GM19463 (cell line): ENCODE measurements around the gene KBTBD13.
"Not testable (repeated sequence)": the region's sequence is repeated elsewhere in the genome, so short reads cannot be mapped to it uniquely, and the experiment has no call there.

Experiments used
- ATAC-seq: cut with Tn5 transposase; IDR thresholded peaks from one replicate; pipeline ENCODE4 v1.9.1; 2021; ENCODE audit warnings: mild to moderate bottlenecking, moderate library complexity; ENCODE audit not compliant: unreplicated experiment

Gene KBTBD13

GRCh38 chr15:65068403-65068788 is 8.2 kb upstream of the KBTBD13 start:
- no peak for ATAC-seq

- ATAC-seq, result no peak
Measured at GRCh38 chr15:65069179-65069578, 7.4 kb upstream of the KBTBD13 start.

- no peak for ATAC-seq
Measured at GRCh38 chr15:65069779-65070546, 6.6 kb upstream of the KBTBD13 start.

GRCh38 chr15:65071381-65071811 is 5.2 kb upstream of the KBTBD13 start:
- ATAC-seq, result no peak

GRCh38 chr15:65072027-65072426 is 4.5 kb upstream of the KBTBD13 start:
- no peak for ATAC-seq

GRCh38 chr15:65072617-65073016 is 3.9 kb upstream of the KBTBD13 start:
- no peak for ATAC-seq

- ATAC-seq, result not testable (repeated sequence)
Measured at GRCh38 chr15:65074946-65075345, 1.6 kb upstream of the KBTBD13 start.

- ATAC-seq, result not testable (repeated sequence)
Measured at GRCh38 chr15:65075607-65076395, 745 bp upstream of the KBTBD13 start.

GRCh38 chr15:65077291-65077980 is 890 bp downstream of the KBTBD13 start:
- ATAC-seq, result no peak

GRCh38 chr15:65077981-65078352 is 1.4 kb downstream of the KBTBD13 start:
- no peak for ATAC-seq

GRCh38 chr15:65079580-65079979 is 3.0 kb downstream of the KBTBD13 start:
- ATAC-seq, result no peak

- ATAC-seq, result no peak
Measured at GRCh38 chr15:65081270-65081669, 4.7 kb downstream of the KBTBD13 start.

GRCh38 chr15:65081758-65082157 is 5.2 kb downstream of the KBTBD13 start:
- ATAC-seq, result no peak

GRCh38 chr15:65082303-65082953 is 5.9 kb downstream of the KBTBD13 start:
- no peak for ATAC-seq

- ATAC-seq, result no peak
Measured at GRCh38 chr15:65083262-65083701, 6.7 kb downstream of the KBTBD13 start.

- ATAC-seq, result no peak
Measured at GRCh38 chr15:65084500-65085206, 8.1 kb downstream of the KBTBD13 start.

GRCh38 chr15:65085207-65085753 is 8.7 kb downstream of the KBTBD13 start:
- ATAC-seq, result no peak

- ATAC-seq, result no peak
Measured at GRCh38 chr15:65085990-65086679, 9.6 kb downstream of the KBTBD13 start.

- no peak for ATAC-seq
Measured at GRCh38 chr15:65086680-65087111, 10.2 kb downstream of the KBTBD13 start.
